Effector memory CD8-positive, alpha-beta T cell (primary cell): ENCODE data around the gene RPL13.

Experiments used
- ATAC-seq: fragments of 150-1000 bp; cut with Tn5 transposase; replicated peaks from 2 replicates; pipeline ENCODE4 v1.10.0; 2021; ENCODE audit warnings: mild to moderate bottlenecking, moderate library complexity
- DNase-seq, 3 experiments: peaks; one replicate each; pipeline ENCODE4 v3.0.0; 2021
- H3K27ac Mint-ChIP-seq, 2 donors: one replicate each; pipeline ENCODE4 v1.8.0; 2022; ENCODE audit warnings: mild to moderate bottlenecking in 2 of 2, mixed read lengths in 2 of 2, moderate library complexity in 2 of 2
- H3K27me3 Mint-ChIP-seq, 2 donors: one replicate each; pipeline ENCODE4 v1.8.0; 2022; ENCODE audit warnings: mixed read lengths in 2 of 2
- H3K36me3 Mint-ChIP-seq: one replicate; pipeline ENCODE4 v1.8.0; 2022; ENCODE audit warnings: mild to moderate bottlenecking, moderate library complexity, mixed read lengths; ENCODE audit not compliant: insufficient read depth
- H3K4me1 Mint-ChIP-seq, 2 donors: one replicate each; pipeline ENCODE4 v1.8.0; 2022; ENCODE audit warnings: low read depth in 2 of 2, mixed read lengths in 2 of 2
- H3K4me3 Mint-ChIP-seq, 2 donors: one replicate each; pipeline ENCODE4 v1.8.0; 2022; ENCODE audit warnings: mild to moderate bottlenecking in 2 of 2, mixed read lengths in 2 of 2, moderate library complexity in 2 of 2
- H3K9me3 Mint-ChIP-seq, 2 donors: one replicate each; pipeline ENCODE4 v1.8.0; 2022; ENCODE audit warnings: mixed read lengths in 2 of 2

The RPL13 gene

GRCh38 chr16:89572073-89572484 lies 11.6 kb downstream of the RPL13 start:
- DNase-seq: no peak
- Mint-ChIP-seq H3K36me3 (peaks cover 3% of the 10 kb centered on the region), H3K4me3 (no peak overlapping the region), H3K9me3 (no peaks in the 10 kb centered on the region), H3K4me1 (peaks cover 0 to 6% of the 10 kb centered on the region in 2 donors), H3K27ac (no peak overlapping the region), H3K27me3 (peaks cover 16 to 30% of the 10 kb centered on the region in 2 donors)
- no peak for ATAC-seq

- Mint-ChIP-seq H3K4me1 (peaks cover 0 to 6% of the 10 kb centered on the region in 2 donors), H3K27me3 (peaks cover 16 to 30% of the 10 kb centered on the region in 2 donors), H3K27ac (no peak overlapping the region), H3K9me3 (no peaks in the 10 kb centered on the region), H3K4me3 (peak overlapping the region in 1 of 2 donors; percentile 37), H3K36me3 (peaks cover 3% of the 10 kb centered on the region)
- DNase-seq (no peak), ATAC-seq (no peak)
Measured at GRCh38 chr16:89572485-89573205, 12.2 kb downstream of the RPL13 start.

GRCh38 chr16:89573826-89574680 lies 13.6 kb downstream of the RPL13 start:
- H3K4me1 Mint-ChIP-seq: peaks cover 0 to 6% of the 10 kb centered on the region in 2 donors
- H3K27me3 Mint-ChIP-seq: peaks cover 16 to 30% of the 10 kb centered on the region in 2 donors
- no peak overlapping the region for H3K27ac Mint-ChIP-seq
- DNase-seq (no peak), ATAC-seq (no peak)
- H3K4me3 Mint-ChIP-seq: peak overlapping the region; percentile 48 to 50
- no peaks in the 10 kb centered on the region for H3K36me3 Mint-ChIP-seq
- no peaks in the 10 kb centered on the region for H3K9me3 Mint-ChIP-seq

- DNase-seq (peak; percentile 44 to 57 (median 48)), ATAC-seq (peak; percentile 77)
- no peaks in the 10 kb centered on the region for H3K36me3 Mint-ChIP-seq
- peaks cover 0 to 6% of the 10 kb centered on the region in 2 donors for H3K4me1 Mint-ChIP-seq
- peaks cover 16 to 30% of the 10 kb centered on the region in 2 donors for H3K27me3 Mint-ChIP-seq
- H3K4me3 Mint-ChIP-seq: peak overlapping the region; percentile 72 to 74
- no peak overlapping the region for H3K27ac Mint-ChIP-seq
- H3K9me3 Mint-ChIP-seq: no peaks in the 10 kb centered on the region
Measured at GRCh38 chr16:89574681-89575246, 14.3 kb downstream of the RPL13 start.

- Mint-ChIP-seq H3K9me3 (no peaks in the 10 kb centered on the region), H3K27ac (no peak within 1 kb of the TSS), H3K36me3 (no peaks in the 10 kb centered on the region), H3K27me3 (peaks cover 16 to 24% of the 10 kb centered on the region in 2 donors), H3K4me1 (peaks cover 0 to 6% of the 10 kb centered on the region in 2 donors), H3K4me3 (peak within 1 kb of the TSS; percentile 72 to 74)
- ATAC-seq: peak; percentile 54
- no peak for DNase-seq
Measured at GRCh38 chr16:89575247-89576152, 15.0 kb downstream of the RPL13 start, which contains the start of gene CPNE7. CPNE7 (plus strand) TSS chr16:89575758; CDS start chr16:89575898, 140 bp downstream.

GRCh38 chr16:89576153-89577054 lies 15.9 kb downstream of the RPL13 start:
- peaks cover 0 to 6% of the 10 kb centered on the region in 2 donors for H3K4me1 Mint-ChIP-seq
- DNase-seq (no peak), ATAC-seq (no peak)
- no peaks in the 10 kb centered on the region for H3K36me3 Mint-ChIP-seq
- peak overlapping the region in 1 of 2 donors; percentile 19 for H3K4me3 Mint-ChIP-seq
- no peak overlapping the region for H3K27ac Mint-ChIP-seq
- H3K27me3 Mint-ChIP-seq: peaks cover 16 to 24% of the 10 kb centered on the region in 2 donors
- H3K9me3 Mint-ChIP-seq: no peaks in the 10 kb centered on the region

- no peak for DNase-seq
- Mint-ChIP-seq H3K9me3 (no peaks in the 10 kb centered on the region), H3K27ac (no peak overlapping the region), H3K36me3 (no peaks in the 10 kb centered on the region), H3K4me1 (peaks cover 0 to under 1% of the 10 kb centered on the region in 2 donors), H3K27me3 (peaks cover 16 to 21% of the 10 kb centered on the region in 2 donors), H3K4me3 (peak overlapping the region in 1 of 2 donors; percentile 19)
- no peak for ATAC-seq
Measured at GRCh38 chr16:89577055-89577759, 16.7 kb downstream of the RPL13 start.

GRCh38 chr16:89579351-89579750 lies 18.9 kb downstream of the RPL13 start:
- ATAC-seq (no peak), DNase-seq (no peak)
- Mint-ChIP-seq H3K36me3 (no peaks in the 10 kb centered on the region), H3K27ac (no peak overlapping the region), H3K4me1 (no peaks in the 10 kb centered on the region), H3K27me3 (no peaks in the 10 kb centered on the region), H3K4me3 (no peak overlapping the region), H3K9me3 (no peaks in the 10 kb centered on the region)

GRCh38 chr16:89581045-89581695 lies 20.7 kb downstream of the RPL13 start:
- ATAC-seq: no peak
- no peaks in the 10 kb centered on the region for H3K27me3 Mint-ChIP-seq
- H3K27ac Mint-ChIP-seq: no peak overlapping the region
- no peaks in the 10 kb centered on the region for H3K9me3 Mint-ChIP-seq
- H3K4me3 Mint-ChIP-seq: no peak overlapping the region
- no peaks in the 10 kb centered on the region for H3K36me3 Mint-ChIP-seq
- no peaks in the 10 kb centered on the region for H3K4me1 Mint-ChIP-seq
- DNase-seq: no peak

GRCh38 chr16:89581861-89582563 lies 21.5 kb downstream of the RPL13 start:
- H3K36me3 Mint-ChIP-seq: no peaks in the 10 kb centered on the region
- ATAC-seq (no peak), DNase-seq (no peak)
- H3K4me1 Mint-ChIP-seq: peaks cover 0 to 2% of the 10 kb centered on the region in 2 donors
- H3K4me3 Mint-ChIP-seq: no peak overlapping the region
- no peaks in the 10 kb centered on the region for H3K27me3 Mint-ChIP-seq
- H3K9me3 Mint-ChIP-seq: no peaks in the 10 kb centered on the region
- H3K27ac Mint-ChIP-seq: no peak overlapping the region
